ENCODE measurements around the gene JMJD4.
A peak's percentile ranks its signal among the peaks of the same experiment; 100 is the strongest.

JMJD4 gene

DNA sequence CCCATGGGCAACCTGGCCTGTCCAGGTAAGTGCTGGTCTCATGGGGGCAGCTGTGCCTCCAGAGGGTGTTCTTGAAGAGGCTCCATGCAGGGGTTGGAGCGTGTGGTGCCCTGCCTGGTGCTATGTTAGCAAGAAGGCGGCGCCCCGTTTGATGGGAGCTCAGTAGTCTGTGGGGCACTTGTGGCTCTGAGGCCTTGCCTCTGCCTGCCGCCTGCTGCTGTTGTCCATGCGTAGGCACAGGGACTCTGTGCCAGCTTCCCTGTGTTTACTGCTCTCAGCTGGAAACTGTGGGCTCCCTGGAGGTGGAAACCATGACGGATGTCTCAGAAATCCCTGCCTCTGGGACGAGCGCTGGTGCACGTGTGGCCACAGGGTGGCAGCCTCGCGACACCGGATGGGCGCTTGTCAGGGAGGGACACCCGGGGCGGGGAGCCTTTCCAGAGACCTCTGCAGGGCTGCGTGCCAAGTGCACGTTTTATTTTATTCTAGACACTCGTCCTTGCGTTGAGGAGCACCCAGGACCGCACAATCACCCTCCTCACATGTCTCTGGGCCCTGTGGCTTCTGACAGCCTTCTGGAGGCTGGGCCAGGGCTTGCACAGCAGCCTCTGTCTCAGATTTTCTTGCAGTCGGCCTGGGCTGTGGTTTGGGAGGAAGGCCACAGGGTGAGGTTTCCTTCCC is 27.3 kb upstream of the JMJD4 start:
- TF ChIP-seq, protein P1, sequence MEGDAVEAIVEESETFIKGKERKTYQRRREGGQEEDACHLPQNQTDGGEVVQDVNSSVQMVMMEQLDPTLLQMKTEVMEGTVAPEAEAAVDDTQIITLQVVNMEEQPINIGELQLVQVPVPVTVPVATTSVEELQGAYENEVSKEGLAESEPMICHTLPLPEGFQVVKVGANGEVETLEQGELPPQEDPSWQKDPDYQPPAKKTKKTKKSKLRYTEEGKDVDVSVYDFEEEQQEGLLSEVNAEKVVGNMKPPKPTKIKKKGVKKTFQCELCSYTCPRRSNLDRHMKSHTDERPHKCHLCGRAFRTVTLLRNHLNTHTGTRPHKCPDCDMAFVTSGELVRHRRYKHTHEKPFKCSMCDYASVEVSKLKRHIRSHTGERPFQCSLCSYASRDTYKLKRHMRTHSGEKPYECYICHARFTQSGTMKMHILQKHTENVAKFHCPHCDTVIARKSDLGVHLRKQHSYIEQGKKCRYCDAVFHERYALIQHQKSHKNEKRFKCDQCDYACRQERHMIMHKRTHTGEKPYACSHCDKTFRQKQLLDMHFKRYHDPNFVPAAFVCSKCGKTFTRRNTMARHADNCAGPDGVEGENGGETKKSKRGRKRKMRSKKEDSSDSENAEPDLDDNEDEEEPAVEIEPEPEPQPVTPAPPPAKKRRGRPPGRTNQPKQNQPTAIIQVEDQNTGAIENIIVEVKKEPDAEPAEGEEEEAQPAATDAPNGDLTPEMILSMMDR (IDR thresholded peaks at IDR 0.05; ENCODE audit: low read depth, low read length), result peak; percentile 95
- no peak for TF ChIP-seq EZH2phosphoT487 (IDR thresholded peaks at IDR 0.05; ENCODE audit: low read depth)
- peaks cover 82% of the 10 kb centered on the region for H3K36me3 ChIP-seq (replicated peaks; ENCODE audit: low read depth, low read length)
- H3K4me1 ChIP-seq (ENCODE audit: low read length), result peaks cover 60% of the 10 kb centered on the region
- H3K4me3 ChIP-seq (ENCODE audit: low read length), result peak overlapping the region; percentile 31
- no peak overlapping the region for H2AFZ ChIP-seq (ENCODE audit: low read depth, low read length)
- H3K79me2 ChIP-seq (ENCODE audit: low read length), result peaks cover 87% of the 10 kb centered on the region
- H3K27ac ChIP-seq (ENCODE audit: low read length), result peak overlapping the region; percentile 99
- peak overlapping the region; percentile 82 for H3K9ac ChIP-seq (ENCODE audit: low read length)
- peaks cover 4% of the 10 kb centered on the region; the same call in 1 of the 2 replicates for H4K20me1 ChIP-seq (ENCODE audit: insufficient read depth, low read length)
- peak overlapping the region; percentile 81 for H3K4me2 ChIP-seq (ENCODE audit: low read length)
- no peaks in the 10 kb centered on the region for H3K27me3 ChIP-seq (ENCODE audit: low read depth, low read length)
- H3K9me3 ChIP-seq (ENCODE audit: insufficient read depth, low read length), result peaks cover 12% of the 10 kb centered on the region; the same call in 1 of the 2 replicates

DNA sequence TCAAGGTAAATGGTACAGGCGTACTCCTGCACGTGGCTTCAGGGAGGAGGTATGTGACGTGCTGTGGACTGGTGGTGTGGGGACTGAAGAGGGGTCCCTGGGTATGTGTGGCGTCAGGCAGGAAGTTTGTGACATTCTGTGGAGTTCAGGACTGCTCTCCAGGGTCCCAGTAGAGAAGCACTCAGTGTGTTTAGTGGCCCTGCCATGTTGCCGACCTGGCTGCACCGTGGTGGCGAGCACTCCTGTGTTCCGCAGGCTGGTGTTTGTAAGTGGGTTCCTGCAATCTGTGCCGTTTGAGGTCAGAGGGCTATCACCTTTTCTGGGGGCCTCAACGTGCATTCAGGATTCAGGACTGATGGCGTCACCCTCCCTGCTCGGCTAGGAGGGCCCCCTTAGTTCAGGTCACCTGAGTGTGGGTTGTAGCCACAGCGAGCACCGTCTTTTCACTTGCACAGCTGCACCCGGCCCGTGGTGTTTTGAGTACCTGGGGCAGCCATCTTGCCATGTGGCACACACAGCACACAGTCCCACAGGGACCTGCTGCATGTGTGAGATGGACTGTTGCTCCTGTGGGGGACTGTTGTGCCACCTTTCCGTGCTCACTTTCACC is 26.6 kb upstream of the JMJD4 start:
- peak overlapping the region; percentile 99 for H3K27ac ChIP-seq (ENCODE audit: low read length)
- H3K27me3 ChIP-seq (ENCODE audit: low read depth, low read length), result no peaks in the 10 kb centered on the region
- peak overlapping the region; percentile 31 for H3K4me3 ChIP-seq (ENCODE audit: low read length)
- H4K20me1 ChIP-seq (ENCODE audit: insufficient read depth, low read length), result no peaks in the 10 kb centered on the region
- H3K4me2 ChIP-seq (ENCODE audit: low read length), result peak overlapping the region; percentile 81
- H3K9ac ChIP-seq (ENCODE audit: low read length), result peak overlapping the region; percentile 82
- peaks cover 67% of the 10 kb centered on the region for H3K4me1 ChIP-seq (ENCODE audit: low read length)
- peaks cover 88% of the 10 kb centered on the region for H3K79me2 ChIP-seq (ENCODE audit: low read length)
- peaks cover 82% of the 10 kb centered on the region for H3K36me3 ChIP-seq (replicated peaks; ENCODE audit: low read depth, low read length)
- H3K9me3 ChIP-seq (ENCODE audit: insufficient read depth, low read length), result peaks cover 12% of the 10 kb centered on the region; the same call in 1 of the 2 replicates
- TF ChIP-seq, protein P1 (IDR thresholded peaks at IDR 0.05; ENCODE audit: low read depth, low read length), result no peak
- TF ChIP-seq EZH2phosphoT487 (IDR thresholded peaks at IDR 0.05; ENCODE audit: low read depth), result no peak
- H2AFZ ChIP-seq (ENCODE audit: low read depth, low read length), result no peak overlapping the region

DNA sequence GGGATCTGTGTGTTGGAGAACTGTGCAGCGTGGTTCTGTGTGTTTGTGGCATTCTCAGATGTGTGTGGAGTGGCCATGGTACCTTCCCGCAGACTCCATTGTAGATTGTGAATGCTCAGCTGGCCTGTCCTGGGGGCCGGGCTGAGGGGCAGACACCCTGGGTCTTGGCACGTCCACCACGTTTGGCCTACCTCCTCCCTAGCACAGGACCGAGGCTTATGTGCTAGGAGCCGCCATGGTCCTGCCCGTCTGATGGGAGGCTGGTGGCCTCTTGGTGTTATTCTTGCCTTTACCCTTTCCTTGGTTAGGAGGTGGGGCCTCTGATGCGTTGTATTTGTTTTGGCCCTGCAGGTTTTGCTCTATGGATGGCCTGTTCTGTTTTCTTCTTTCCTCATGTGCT is 25.3 kb upstream of the JMJD4 start:
- H2AFZ ChIP-seq (ENCODE audit: low read depth, low read length), result no peak overlapping the region
- H3K4me1 ChIP-seq (ENCODE audit: low read length), result peaks cover 80% of the 10 kb centered on the region
- H3K79me2 ChIP-seq (ENCODE audit: low read length), result peaks cover 90% of the 10 kb centered on the region
- TF ChIP-seq EZH2phosphoT487 (IDR thresholded peaks at IDR 0.05; ENCODE audit: low read depth), result no peak
- TF ChIP-seq, protein P1 (IDR thresholded peaks at IDR 0.05; ENCODE audit: low read depth, low read length), result no peak
- no peaks in the 10 kb centered on the region for H3K27me3 ChIP-seq (ENCODE audit: low read depth, low read length)
- peak overlapping the region; percentile 50 for H3K4me3 ChIP-seq (ENCODE audit: low read length)
- peak overlapping the region; percentile 99 for H3K27ac ChIP-seq (ENCODE audit: low read length)
- peaks cover 74% of the 10 kb centered on the region for H3K36me3 ChIP-seq (replicated peaks; ENCODE audit: low read depth, low read length)
- no peaks in the 10 kb centered on the region for H4K20me1 ChIP-seq (ENCODE audit: insufficient read depth, low read length)
- peak overlapping the region; percentile 82 for H3K9ac ChIP-seq (ENCODE audit: low read length)
- peaks cover 12% of the 10 kb centered on the region; the same call in 1 of the 2 replicates for H3K9me3 ChIP-seq (ENCODE audit: insufficient read depth, low read length)
- H3K4me2 ChIP-seq (ENCODE audit: low read length), result peak overlapping the region; percentile 81

All from OCI-LY3 (cell line).